Stimulated activated CD4-positive, alpha-beta T cell treated with anti-CD3 and anti-CD28 coated beads, Interleukin-1b, Interleukin-23, amount 100 ng/mL, for 48 hours (primary cell): ENCODE measurements around the gene UNC79.

Experiments used
- DNase-seq: peaks from one replicate; pipeline ENCODE4 v3.0.0-alpha.2; 2020

Gene UNC79

GRCh38 chr14:93733231-93733630 lies 302.5 kb downstream of the UNC79 start:
- DNase-seq, result no peak

- no peak for DNase-seq
Measured at GRCh38 chr14:93733631-93734030, 302.9 kb downstream of the UNC79 start.

GRCh38 chr14:93734086-93734822 lies 303.5 kb downstream of the UNC79 start:
- no peak for DNase-seq

GRCh38 chr14:93735206-93735605 lies 304.5 kb downstream of the UNC79 start:
- no peak for DNase-seq

GRCh38 chr14:93736378-93737014 lies 305.8 kb downstream of the UNC79 start:
- DNase-seq, result no peak

GRCh38 chr14:93737634-93738033 lies 306.9 kb downstream of the UNC79 start:
- DNase-seq, result no peak

- no peak for DNase-seq
Measured at GRCh38 chr14:93741556-93742230, 311.0 kb downstream of the UNC79 start.

GRCh38 chr14:93742761-93743160 lies 312.0 kb downstream of the UNC79 start:
- no peak for DNase-seq

- DNase-seq, result no peak
Measured at GRCh38 chr14:93743270-93744060, 312.7 kb downstream of the UNC79 start.

GRCh38 chr14:93744176-93744575 lies 313.4 kb downstream of the UNC79 start:
- DNase-seq, result no peak

GRCh38 chr14:93744876-93745275 lies 314.1 kb downstream of the UNC79 start:
- DNase-seq, result no peak

GRCh38 chr14:93745603-93746273 lies 315.0 kb downstream of the UNC79 start:
- DNase-seq, result no peak

- no peak for DNase-seq
Measured at GRCh38 chr14:93747102-93747501, 316.4 kb downstream of the UNC79 start.

GRCh38 chr14:93747560-93747959 lies 316.8 kb downstream of the UNC79 start:
- DNase-seq, result no peak

- DNase-seq, result no peak
Measured at GRCh38 chr14:93748208-93749075, 317.7 kb downstream of the UNC79 start.

- no peak for DNase-seq
Measured at GRCh38 chr14:93749076-93749420, 318.3 kb downstream of the UNC79 start.

- no peak for DNase-seq
Measured at GRCh38 chr14:93751946-93752655, 321.4 kb downstream of the UNC79 start.

GRCh38 chr14:93752980-93753561 lies 322.3 kb downstream of the UNC79 start:
- no peak for DNase-seq

- DNase-seq, result no peak
Measured at GRCh38 chr14:93753647-93754046, 322.9 kb downstream of the UNC79 start.

- DNase-seq, result no peak
Measured at GRCh38 chr14:93757206-93757605, 326.5 kb downstream of the UNC79 start.
